GM12864 (cell line): Measurements from ENCODE around the gene EBPL.
A peak's percentile ranks its signal among the peaks of the same experiment; 100 is the strongest.

Experiments used
- DNase-seq: peaks from one replicate; pipeline ENCODE4 v3.0.0-alpha.2; 2011; ENCODE audit warnings: low read depth
- H3K4me3 ChIP-seq: 2 replicates; pipeline ENCODE4 v1.5.1; 2011; ENCODE audit warnings: mild to moderate bottlenecking, low read depth, low read length, control low read depth
- TF ChIP-seq, protein P1 (sequence below): IDR thresholded peaks from 2 replicates; pipeline ENCODE4 v1.5.1; 2011; ENCODE audit warnings: low read depth, mild to moderate bottlenecking, moderate library complexity, low read length, control low read depth, inconsistent platforms; ENCODE audit errors: missing control alignments

EBPL gene

DNA sequence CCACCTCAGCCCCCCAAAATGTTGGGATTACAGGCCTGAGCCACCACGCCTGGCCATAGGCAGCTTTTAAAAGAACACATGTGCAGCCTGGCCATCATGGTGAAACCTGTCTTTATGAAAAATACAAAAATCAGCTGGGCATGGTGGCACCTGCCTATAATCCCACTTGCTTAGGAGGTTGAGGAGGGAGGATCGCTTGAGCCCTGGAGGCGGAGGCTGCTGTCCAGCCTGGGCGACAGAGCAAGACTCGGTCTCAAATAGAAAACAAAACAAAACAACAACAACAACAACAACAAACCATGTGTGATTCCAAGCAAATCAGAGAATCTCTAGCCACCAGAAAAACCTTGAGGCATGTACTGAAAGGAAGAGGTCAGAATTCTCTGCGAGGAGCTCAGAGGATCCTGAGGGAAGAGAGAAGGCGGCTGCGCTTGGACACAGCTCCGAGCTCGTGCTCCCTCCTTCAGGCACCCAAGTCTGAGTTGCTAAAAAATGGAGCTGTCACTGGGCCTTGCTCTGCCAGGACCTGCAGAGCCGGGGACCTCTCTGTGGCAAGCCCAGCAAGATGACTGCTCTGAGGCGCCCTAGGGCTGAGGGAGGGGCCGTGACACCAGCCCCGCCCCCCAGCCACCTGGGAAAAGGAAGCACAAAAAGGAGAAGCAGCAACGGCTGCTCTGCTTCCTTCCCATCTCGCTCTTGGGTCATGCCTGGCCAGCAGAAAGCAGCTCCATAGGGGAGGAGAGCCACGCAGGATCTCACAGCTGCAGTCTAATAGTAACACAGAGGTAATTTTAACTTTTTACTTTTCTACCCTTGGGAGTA lies 63.2 kb downstream of the EBPL start, which contains the start of gene ARL11:
ARL11 (plus strand) TSS at position 677 of the 822 bp plus-strand sequence. CDS start 1,941 bp downstream, outside the sequence.
- peak; percentile 45 for DNase-seq
- peak within 1 kb of the TSS; percentile 86 for H3K4me3 ChIP-seq
- TF ChIP-seq, protein P1, sequence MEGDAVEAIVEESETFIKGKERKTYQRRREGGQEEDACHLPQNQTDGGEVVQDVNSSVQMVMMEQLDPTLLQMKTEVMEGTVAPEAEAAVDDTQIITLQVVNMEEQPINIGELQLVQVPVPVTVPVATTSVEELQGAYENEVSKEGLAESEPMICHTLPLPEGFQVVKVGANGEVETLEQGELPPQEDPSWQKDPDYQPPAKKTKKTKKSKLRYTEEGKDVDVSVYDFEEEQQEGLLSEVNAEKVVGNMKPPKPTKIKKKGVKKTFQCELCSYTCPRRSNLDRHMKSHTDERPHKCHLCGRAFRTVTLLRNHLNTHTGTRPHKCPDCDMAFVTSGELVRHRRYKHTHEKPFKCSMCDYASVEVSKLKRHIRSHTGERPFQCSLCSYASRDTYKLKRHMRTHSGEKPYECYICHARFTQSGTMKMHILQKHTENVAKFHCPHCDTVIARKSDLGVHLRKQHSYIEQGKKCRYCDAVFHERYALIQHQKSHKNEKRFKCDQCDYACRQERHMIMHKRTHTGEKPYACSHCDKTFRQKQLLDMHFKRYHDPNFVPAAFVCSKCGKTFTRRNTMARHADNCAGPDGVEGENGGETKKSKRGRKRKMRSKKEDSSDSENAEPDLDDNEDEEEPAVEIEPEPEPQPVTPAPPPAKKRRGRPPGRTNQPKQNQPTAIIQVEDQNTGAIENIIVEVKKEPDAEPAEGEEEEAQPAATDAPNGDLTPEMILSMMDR, result no peak

DNA sequence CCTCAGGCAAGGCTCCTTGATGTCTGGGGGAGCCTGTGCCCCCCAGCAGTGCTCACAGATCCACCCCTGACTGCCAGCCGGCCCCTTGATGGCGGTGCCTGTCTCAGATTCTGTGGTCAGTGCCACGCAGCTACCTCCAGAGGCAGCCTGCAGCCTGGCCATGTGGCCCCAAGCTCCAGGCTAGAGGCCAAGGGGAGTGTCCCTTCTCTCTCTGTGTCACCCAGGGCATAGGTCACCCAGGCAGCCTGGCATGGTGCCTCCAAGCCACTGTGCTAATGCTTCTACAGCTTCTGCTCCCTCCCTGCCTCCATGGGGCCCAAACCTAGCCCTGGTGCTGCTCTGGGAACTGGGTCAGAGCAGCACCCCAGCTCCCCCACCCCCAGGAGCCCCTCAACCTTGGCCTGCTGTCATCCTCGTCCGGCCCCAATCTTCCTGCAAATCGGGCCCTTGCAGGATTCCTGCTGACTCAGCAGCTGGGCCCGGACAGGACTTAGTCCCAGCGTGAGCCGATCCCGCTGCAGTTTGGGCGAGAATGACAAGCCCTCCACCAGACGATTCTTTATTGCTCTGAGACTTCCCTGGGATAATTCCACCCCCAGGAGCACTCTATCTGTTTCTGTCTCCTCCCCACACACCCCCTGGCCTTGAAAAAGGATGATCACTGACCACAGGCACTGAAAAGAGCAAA lies 65.8 kb downstream of the EBPL start:
- H3K4me3 ChIP-seq, result no peak overlapping the region
- TF ChIP-seq, protein P1, result no peak
- DNase-seq, result no peak

DNA sequence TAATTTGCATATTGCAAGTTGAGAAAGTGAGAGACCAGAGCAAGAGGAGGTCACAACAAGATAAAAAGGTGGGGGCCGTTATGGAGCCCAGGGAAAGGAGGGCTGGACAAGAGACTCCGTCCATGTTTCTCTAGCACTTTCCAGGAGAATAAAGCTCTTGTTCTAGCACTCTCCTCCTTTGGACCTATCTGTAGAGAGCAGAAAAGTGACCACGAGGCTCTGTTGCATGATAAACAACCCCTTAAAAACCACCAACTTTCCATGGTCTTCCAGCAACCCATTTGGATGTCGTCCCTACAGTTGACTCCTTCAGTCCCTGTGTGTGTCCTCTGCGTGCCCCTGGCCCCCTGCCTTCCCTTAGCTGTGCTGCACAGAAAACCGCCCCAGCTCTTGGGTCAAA lies 67.1 kb downstream of the EBPL start:
- no peak overlapping the region for H3K4me3 ChIP-seq
- no peak for DNase-seq
- TF ChIP-seq, protein P1, result no peak

DNA sequence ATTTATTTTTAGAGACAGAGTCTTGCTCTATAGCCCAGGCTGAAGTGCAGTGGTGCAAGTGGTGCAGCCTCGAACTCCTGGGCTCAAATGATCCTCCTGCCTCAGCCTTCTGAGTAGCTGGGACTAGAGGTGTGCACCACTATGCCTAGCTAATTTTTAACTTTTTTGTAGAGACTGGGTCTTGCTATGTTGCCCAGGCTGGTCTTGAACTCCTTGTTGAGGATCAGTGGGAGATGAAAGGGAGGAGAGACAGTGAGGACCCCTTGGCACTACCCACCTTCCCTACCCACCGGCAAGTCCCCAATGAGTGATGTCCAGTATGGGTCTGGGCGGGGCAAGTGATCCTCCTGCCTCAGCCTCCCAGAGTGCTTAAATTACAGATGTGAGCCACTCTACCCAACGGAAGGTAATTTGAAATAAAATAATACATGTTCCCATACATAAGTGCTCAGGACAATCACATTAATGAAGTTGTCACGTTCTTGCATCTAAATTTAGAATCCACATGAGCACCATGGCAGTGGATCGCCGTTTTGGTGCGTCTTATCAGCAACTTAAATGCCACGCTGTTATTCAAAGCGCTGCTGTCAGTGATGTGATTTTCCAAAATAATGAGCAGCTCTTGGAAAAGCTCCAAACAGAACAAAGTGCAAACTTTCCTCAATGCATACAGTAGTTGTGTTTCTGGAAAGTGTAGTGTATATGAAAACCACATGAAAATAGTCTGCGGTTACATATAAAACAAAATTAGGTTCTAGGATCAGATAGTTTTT lies 68.9 kb downstream of the EBPL start:
- no peak for DNase-seq
- H3K4me3 ChIP-seq, result no peak overlapping the region
- TF ChIP-seq, protein P1, result no peak

DNA sequence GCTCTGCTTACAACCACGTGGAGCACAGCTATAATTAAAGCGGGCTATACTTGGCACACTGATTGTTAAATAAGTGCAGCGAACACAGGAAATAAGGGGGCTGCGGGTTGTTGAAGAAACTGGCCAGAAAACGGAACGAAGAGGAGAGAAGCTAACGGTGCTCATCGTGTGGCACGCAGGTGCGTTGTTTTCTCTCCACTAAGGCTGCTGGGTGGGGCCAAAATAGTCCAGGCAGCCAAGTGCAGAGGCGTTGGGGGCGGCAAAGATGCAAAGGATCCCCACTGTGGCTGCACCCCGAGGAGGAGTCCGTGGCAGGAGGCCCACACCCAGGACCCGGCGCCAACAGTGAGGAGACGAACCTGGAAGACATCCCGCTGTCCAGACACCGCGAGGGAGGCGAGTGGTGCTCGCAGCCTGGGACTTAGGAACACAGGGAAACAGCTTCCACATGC lies 71.1 kb downstream of the EBPL start:
- peak; percentile 44 for DNase-seq
- TF ChIP-seq, protein P1, result no peak
- H3K4me3 ChIP-seq, result peak overlapping the region; percentile 47

DNA sequence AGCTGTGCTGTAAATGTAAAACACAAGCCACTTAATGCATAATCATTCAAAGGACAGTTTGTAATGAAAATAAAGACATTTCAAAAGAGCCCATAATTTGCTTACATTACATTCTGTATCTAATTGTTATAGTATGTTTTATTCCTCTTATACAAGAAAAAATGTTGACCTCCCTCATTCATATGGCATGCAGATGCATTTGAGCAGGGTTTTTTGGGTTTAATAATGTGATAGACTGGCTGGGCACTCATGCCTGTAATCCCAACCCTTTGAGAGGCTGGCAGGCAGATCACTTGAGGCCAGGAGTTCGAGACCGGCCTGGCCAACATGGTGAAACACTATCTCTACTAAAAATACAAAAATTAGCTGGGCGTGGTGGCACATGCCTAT lies 74.6 kb downstream of the EBPL start:
- no peak for DNase-seq
- no peak overlapping the region for H3K4me3 ChIP-seq
- TF ChIP-seq, protein P1, result no peak
